A549 (cell line): ENCODE data around the gene SNX25. TPM values are rescaled to one million over a fixed set of nuclear protein-coding genes. Genes with fewer than 3 reads are reported as not detected.

Source experiments
- ATAC-seq, 2 experiments: fragments of 200-7000 bp in 1 of 2; fragments of >200 bp in 1 of 2; cut with Nextera tagmentation in 1 of 2; cut with Tn5 transposase in 1 of 2; 3 replicates each; pipeline versions ENCODE4 v1.8.0 to v1.9.1; 2018 to 2020; ENCODE audit warnings: mild to moderate bottlenecking in 1 of 2, moderate library complexity in 1 of 2
- CTCF ChIA-PET: fragments of 300-600 bp; sonication (Branson Sonifier 250); formaldehyde crosslinking; extraction: SDS; loops from one replicate; lab custom pipeline; 2021; ENCODE audit warnings: antibody characterized with exemption, inconsistent platforms; lab: Yijun Ruan, JAX
- POLR2A ChIA-PET: fragments of 350-600 bp; formaldehyde crosslinking; extraction: SDS; loops from one replicate; lab custom pipeline; 2021; ENCODE audit warnings: antibody characterized with exemption, inconsistent platforms; lab: Yijun Ruan, JAX
- DNase-seq, 2 experiments: peaks; one replicate each; pipeline versions ENCODE4 v3.0.0 to v3.0.0-alpha.2; 2011 to 2016; ENCODE audit warnings: low read depth in 1 of 2, low spot score in 1 of 2
- FAIRE-seq: peaks from 2 replicates; lab custom pipeline; 2011; peaks lifted over from hg19 to GRCh38; lab: Jason Lieb, UNC
- H3K27ac ChIP-seq, 2 experiments: fragments of >200 bp; sonication (Bioruptor Twin); formaldehyde crosslinking; 3 replicates each; pipeline ENCODE4 v1.5.1; 2016 to 2017
- H3K4me1 ChIP-seq: fragments of >200 bp; sonication (Bioruptor Twin); formaldehyde crosslinking; 3 replicates; pipeline ENCODE4 v1.6.1; 2016
- H3K4me2 ChIP-seq: fragments of >200 bp; sonication (Bioruptor Twin); formaldehyde crosslinking; 3 replicates; pipeline ENCODE4 v1.6.1; 2016
- H3K4me3 ChIP-seq: fragments of >200 bp; sonication (Bioruptor Twin); formaldehyde crosslinking; 3 replicates; pipeline ENCODE4 v1.5.1; 2016
- H3K9me3 ChIP-seq: fragments of >200 bp; sonication (Bioruptor Twin); formaldehyde crosslinking; 3 replicates; pipeline ENCODE4 v1.6.1; 2016
- BCL3 ChIP-seq: fragments of >200 bp; sonication (Bioruptor Twin); formaldehyde crosslinking; IDR thresholded peaks from 3 replicates; pipeline ENCODE4 v1.6.1; 2016
- BHLHE40 ChIP-seq: IDR thresholded peaks from 2 replicates; pipeline ENCODE4 v1.6.1; 2012; ENCODE audit warnings: low read depth, low read length, inconsistent platforms
- CBX8 ChIP-seq: fragments of 200-600 bp; sonication (generic); IDR thresholded peaks from 2 replicates; pipeline ENCODE4 v1.6.1; 2016
- CEBPB ChIP-seq, 2 experiments: fragments of >200 bp in 1 of 2; sonication (Bioruptor Twin) in 1 of 2; formaldehyde crosslinking in 1 of 2; IDR thresholded peaks; 2 replicates each; pipeline ENCODE4 v1.6.1; 2012 to 2016
- CHD4 ChIP-seq: fragments of 200-600 bp; sonication (generic); IDR thresholded peaks from 2 replicates; pipeline ENCODE4 v1.6.1; 2016; ENCODE audit warnings: antibody characterized with exemption, mild to moderate bottlenecking, borderline replicate concordance
- E2F6 ChIP-seq: IDR thresholded peaks from 2 replicates; pipeline ENCODE4 v1.6.1; 2012; ENCODE audit warnings: low read depth, borderline replicate concordance
- EHF ChIP-seq: fragments of 250-450 bp; sonication (Bioruptor Pico); IDR thresholded peaks from 2 replicates; pipeline ENCODE4 v1.5.0; 2020; ENCODE audit warnings: mild to moderate bottlenecking
- ELK1 ChIP-seq: fragments of 150-350 bp; IDR thresholded peaks from 2 replicates; pipeline ENCODE4 v1.6.1; 2014; ENCODE audit warnings: low read depth, mild to moderate bottlenecking, low read length
- ESRRA ChIP-seq: fragments of 150-350 bp; IDR thresholded peaks from 2 replicates; pipeline ENCODE4 v1.6.1; 2014; ENCODE audit warnings: mild to moderate bottlenecking, low read length, borderline replicate concordance
- FOSB ChIP-seq: fragments of 250-450 bp; sonication (Bioruptor Pico); IDR thresholded peaks from 2 replicates; pipeline ENCODE4 v1.5.0; 2020; ENCODE audit warnings: mild to moderate bottlenecking, moderate library complexity
- GATA3 ChIP-seq: IDR thresholded peaks from 2 replicates; pipeline ENCODE4 v1.6.1; 2012; ENCODE audit warnings: borderline replicate concordance
- HMGXB4 ChIP-seq: fragments of 250-450 bp; sonication (Bioruptor Pico); IDR thresholded peaks from 2 replicates; pipeline ENCODE4 v1.5.0; 2021; ENCODE audit warnings: mild to moderate bottlenecking, moderate library complexity, borderline replicate concordance
- HOXB13 ChIP-seq: fragments of 250-450 bp; sonication (Bioruptor Pico); IDR thresholded peaks from 2 replicates; pipeline ENCODE4 v1.5.0; 2020; ENCODE audit warnings: low read depth, mild to moderate bottlenecking, moderate library complexity
- HOXB5 ChIP-seq: fragments of 250-450 bp; sonication (Bioruptor Pico); IDR thresholded peaks from 2 replicates; pipeline ENCODE4 v1.5.0; 2020; ENCODE audit warnings: mild to moderate bottlenecking, moderate library complexity
- JUN ChIP-seq, 2 experiments: fragments of >200 bp; sonication (Bioruptor Twin); formaldehyde crosslinking; IDR thresholded peaks; 2 replicates in 1 of 2; 3 replicates in 1 of 2; pipeline ENCODE4 v1.6.1; 2016 to 2017
- JUNB ChIP-seq: fragments of >200 bp; sonication (Bioruptor Twin); formaldehyde crosslinking; IDR thresholded peaks from 2 replicates; pipeline ENCODE4 v1.6.1; 2016
- MAFK ChIP-seq: fragments of 450-650 bp; IDR thresholded peaks from 2 replicates; pipeline ENCODE4 v1.6.1; 2014; ENCODE audit not compliant: partially characterized antibody
- MAZ ChIP-seq: fragments of 150-350 bp; IDR thresholded peaks from 2 replicates; pipeline ENCODE4 v1.6.1; 2014; ENCODE audit warnings: antibody characterized with exemption, low read depth, low read length, borderline replicate concordance
- NFE2L2 ChIP-seq: fragments of 150-350 bp; conservative IDR thresholded peaks from 2 replicates; pipeline ENCODE4 v1.6.1; 2014; ENCODE audit warnings: low read length
- PHF8 ChIP-seq: fragments of 200-600 bp; sonication (generic); IDR thresholded peaks from 2 replicates; pipeline ENCODE4 v1.6.1; 2016; ENCODE audit warnings: low read depth, mild to moderate bottlenecking, antibody characterized with exemption, moderate library complexity, borderline replicate concordance
- POLR2A ChIP-seq: IDR thresholded peaks from 2 replicates; pipeline ENCODE4 v1.6.1; 2012; ENCODE audit warnings: mild to moderate bottlenecking, low read length
- RCOR1 ChIP-seq: fragments of 150-350 bp; IDR thresholded peaks from 2 replicates; pipeline ENCODE4 v1.6.1; 2014; ENCODE audit warnings: antibody characterized with exemption, low read length, low read depth
- REST ChIP-seq: fragments of 200-600 bp; sonication (generic); IDR thresholded peaks from 2 replicates; pipeline ENCODE4 v1.6.1; 2016; ENCODE audit warnings: antibody characterized with exemption, mild to moderate bottlenecking, moderate library complexity
- RFX5 ChIP-seq: fragments of 450-650 bp; IDR thresholded peaks from 2 replicates; pipeline ENCODE4 v1.7.1; 2014; ENCODE audit warnings: antibody characterized with exemption, mild to moderate bottlenecking, moderate library complexity
- SMC3 ChIP-seq: fragments of >200 bp; sonication (Bioruptor Twin); formaldehyde crosslinking; IDR thresholded peaks from 3 replicates; pipeline ENCODE4 v1.6.1; 2018; ENCODE audit warnings: inconsistent platforms
- ZFP36 ChIP-seq: fragments of 450-650 bp; IDR thresholded peaks from 2 replicates; pipeline ENCODE4 v1.6.1; 2014; ENCODE audit warnings: borderline replicate concordance; ENCODE audit not compliant: partially characterized antibody
- ZSCAN20 ChIP-seq: fragments of 250-450 bp; sonication (Bioruptor Pico); IDR thresholded peaks from 2 replicates; pipeline ENCODE4 v1.8.0; 2022; ENCODE audit warnings: mild to moderate bottlenecking, moderate library complexity
- WGBS: methylation state at CpG from one replicate; pipeline ENCODE4 v1.1.6; 2017; ENCODE audit errors: missing lambda C conversion rate; 5-methylcytosine and 5-hydroxymethylcytosine counted together
- polyA plus RNA-seq, 4 experiments: library from polyadenylated mRNA; depleted of rRNA in 3 of 4; stranded (reverse); fragments of >200 nt; fragmentation: RNase III in 1 of 4; extraction: RNeasy Plus Mini Kit Qiagen cat#74134 plus additional on column Dnase treatment in 1 of 4; gene quantifications; 2 replicates in 3 of 4; 3 replicates in 1 of 4; pipeline ENCODE4 v1.2.3, GENCODE V29; 2011 to 2017

Gene SNX25
- polyA plus RNA-seq, 2 of the 4 experiments (the other 2 are of a cell fraction) = 10.1 to 13.0 TPM

- CTCF ChIA-PET = no interaction called here
- no peak overlapping the region for H3K4me3 ChIP-seq
- DNase-seq (no peak), FAIRE-seq (no peak), ATAC-seq (no peak)
- no peak overlapping the region for H3K27ac ChIP-seq
- H3K9me3 ChIP-seq = no peaks in the 10 kb centered on the region
- peaks cover 12% of the 10 kb centered on the region; the same call in 2 of the 3 replicates for H3K4me1 ChIP-seq
- POLR2A ChIA-PET = no interaction called here
- TF ChIP-seq EHF (CRISPR knock-in tag) (no peak), REST (no peak), E2F6 (no peak), CBX8 (no peak), SMC3 (no peak), JUN (IDR thresholded peaks at IDR 0.05) (no peak), PHF8 (no peak), POLR2A (no peak), CEBPB (IDR thresholded peaks at IDR 0.05) (no peak), RCOR1 (no peak), MAZ (no peak), BHLHE40 (no peak), ZFP36 (no peak), MAFK (no peak), BCL3 (no peak), CHD4 (no peak), JUNB (no peak), HOXB13 (no peak), ELK1 (no peak), RFX5 (no peak)
- 92% methylated on average over 4 of the region's 4 CpGs for WGBS
- no peak overlapping the region for H3K4me2 ChIP-seq
Observed at GRCh38 chr4:185213877-185214276, 4.5 kb downstream of the SNX25 start.

GRCh38 chr4:185215261-185215660, 5.9 kb downstream of the SNX25 start:
- no peak overlapping the region for H3K4me2 ChIP-seq
- FAIRE-seq = no peak
- CTCF ChIA-PET = no interaction called here
- H3K27ac ChIP-seq = no peak overlapping the region
- TF ChIP-seq ZFP36 = no peak
- TF ChIP-seq ESRRA = no peak
- TF ChIP-seq NFE2L2 = no peak
- TF ChIP-seq ZSCAN20 (CRISPR knock-in tag) = no peak
- no peak for TF ChIP-seq GATA3
- no peak for TF ChIP-seq JUN (IDR thresholded peaks at IDR 0.05)
- TF ChIP-seq HMGXB4 = no peak
- no peak for TF ChIP-seq HOXB5 (CRISPR knock-in tag)
- TF ChIP-seq FOSB (CRISPR knock-in tag) = no peak
- TF ChIP-seq JUNB = no peak
- TF ChIP-seq, all 56 proteins: peak for 0
- Histone ChIP-seq H3K9me3 (no peaks in the 10 kb centered on the region), H3K4me1 (peaks cover 11% of the 10 kb centered on the region; the same call in 1 of the 3 replicates), H3K4me3 (no peak overlapping the region)
- DNase-seq (no peak), ATAC-seq (no peak)
- 86% methylated on average over 2 of the region's 2 CpGs for WGBS
- POLR2A ChIA-PET = no interaction called here
